Mucosa of stomach (tissue), 1 donor: Measurements from ENCODE around the gene CLDN8.

Experiments used
- H3K27me3 ChIP-seq: one replicate; pipeline ENCODE4 v1.7.0; 2013; ENCODE audit warnings: mild to moderate bottlenecking, low read length; ENCODE audit not compliant: control insufficient read depth, insufficient read depth
- H3K36me3 ChIP-seq: one replicate; pipeline ENCODE4 v1.7.0; 2013; ENCODE audit warnings: low read length; ENCODE audit not compliant: control insufficient read depth, insufficient read depth
- H3K4me1 ChIP-seq: one replicate; pipeline ENCODE4 v1.7.0; 2013; ENCODE audit warnings: mild to moderate bottlenecking, low read length; ENCODE audit not compliant: control insufficient read depth, insufficient read depth
- H3K4me3 ChIP-seq: one replicate; pipeline ENCODE4 v1.7.0; 2013; ENCODE audit warnings: low read length
- H3K9ac ChIP-seq: one replicate; pipeline ENCODE4 v1.7.0; 2013; ENCODE audit warnings: mild to moderate bottlenecking, low read length, moderate library complexity
- H3K9me3 ChIP-seq: one replicate; pipeline ENCODE4 v1.7.0; 2013; ENCODE audit warnings: mild to moderate bottlenecking, low read length, moderate library complexity; ENCODE audit not compliant: control insufficient read depth
- donor health status: Pancreatic carcinoma.

Gene CLDN8

DNA sequence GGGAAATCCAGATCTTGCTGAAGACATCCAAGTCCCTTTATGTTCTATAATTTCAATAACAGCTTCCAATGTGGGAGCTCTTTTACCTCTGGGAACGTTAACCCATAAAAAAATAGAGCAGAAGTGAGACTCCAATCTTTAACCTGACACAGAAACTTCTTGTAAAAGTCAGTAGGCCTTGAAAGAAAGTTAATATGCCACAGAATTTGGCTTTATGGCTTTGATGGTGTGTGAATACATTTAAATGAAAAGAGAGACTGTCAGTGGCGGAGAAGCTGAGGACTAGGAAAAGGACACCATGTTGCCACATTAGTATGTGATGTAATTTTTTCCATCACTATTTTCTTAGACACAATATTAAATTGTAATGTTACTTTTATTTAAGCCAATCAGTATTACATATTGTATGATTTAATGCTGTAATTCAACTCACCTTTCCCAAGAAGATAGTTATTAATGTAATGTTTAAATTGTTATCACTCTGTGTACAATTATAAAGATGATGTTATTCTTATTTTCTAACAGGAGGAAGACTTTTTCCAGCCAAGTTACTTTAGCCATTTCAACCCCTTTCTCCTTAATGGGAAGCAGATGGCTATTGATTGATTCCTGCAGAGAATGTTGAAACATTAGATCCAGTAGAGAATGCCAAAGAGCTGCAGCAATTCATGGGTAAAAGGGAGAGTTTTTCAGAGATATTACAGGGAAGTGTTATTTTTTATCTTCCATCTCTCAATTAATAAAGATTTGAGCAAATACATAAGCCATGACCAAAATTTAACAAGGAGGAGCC, 17.5 kb upstream of the CLDN8 start:
- no peaks in the 10 kb centered on the region for H3K9me3 ChIP-seq
- no peak overlapping the region for H3K4me3 ChIP-seq
- no peaks in the 10 kb centered on the region for H3K36me3 ChIP-seq
- H3K4me1 ChIP-seq: no peaks in the 10 kb centered on the region
- H3K27me3 ChIP-seq: no peaks in the 10 kb centered on the region
- no peak overlapping the region for H3K9ac ChIP-seq

DNA sequence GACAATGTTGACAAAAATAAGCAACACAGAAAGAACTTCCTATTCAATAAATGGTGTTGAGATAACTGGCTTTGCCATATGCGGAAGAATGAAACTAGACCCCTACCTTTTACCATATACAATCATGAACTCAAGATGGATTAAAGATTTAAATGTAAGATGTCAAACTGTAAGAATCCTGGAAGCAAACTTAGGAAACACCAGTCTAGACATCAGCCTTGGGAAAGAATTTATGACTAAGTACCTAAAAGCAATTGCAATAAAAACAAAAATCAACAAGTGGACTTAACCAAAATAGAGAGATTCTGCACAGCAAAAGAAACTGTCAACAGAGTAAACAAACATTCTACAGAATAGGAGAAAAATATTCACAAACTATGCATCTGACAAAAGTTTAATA, 16.1 kb upstream of the CLDN8 start:
- Histone ChIP-seq H3K9me3 (no peaks in the 10 kb centered on the region), H3K4me3 (no peak overlapping the region), H3K36me3 (no peaks in the 10 kb centered on the region), H3K9ac (no peak overlapping the region), H3K27me3 (no peaks in the 10 kb centered on the region), H3K4me1 (no peaks in the 10 kb centered on the region)

DNA sequence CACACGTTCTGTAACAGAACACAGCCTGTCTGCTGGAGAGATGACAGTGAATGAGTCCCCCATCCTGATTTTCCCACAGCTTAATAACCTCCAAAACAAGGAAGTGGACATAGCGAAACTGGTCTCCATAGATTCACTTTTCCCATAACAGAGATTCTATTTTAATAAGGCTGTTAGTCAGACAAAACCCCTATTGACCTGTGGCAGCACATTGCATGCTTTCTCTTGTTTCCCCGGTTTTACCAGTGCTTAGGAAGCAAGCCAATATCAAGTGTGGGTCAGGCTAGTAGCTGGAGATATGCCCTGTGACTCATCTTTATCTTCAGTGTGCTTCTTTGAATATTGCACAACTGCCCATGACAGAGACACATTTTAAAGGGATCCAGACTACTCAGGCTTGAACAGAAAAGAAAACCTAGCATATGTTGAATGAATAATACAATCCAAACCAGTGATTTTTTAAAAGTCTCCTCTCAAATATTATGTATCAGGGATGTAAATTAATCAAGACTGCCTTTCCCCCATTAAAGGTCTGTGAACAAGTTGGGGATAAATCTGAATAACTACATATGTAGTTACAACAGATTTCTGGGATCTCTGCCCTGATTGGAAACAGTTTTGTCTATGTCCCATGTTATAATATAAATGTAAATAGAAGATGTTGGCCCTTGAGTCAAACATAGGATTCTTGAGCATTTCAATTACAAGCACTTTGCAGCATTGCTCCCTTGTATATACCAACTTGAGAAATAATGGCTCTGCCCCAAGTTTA, 11.9 kb upstream of the CLDN8 start:
- Histone ChIP-seq H3K4me3 (no peak overlapping the region), H3K9me3 (no peaks in the 10 kb centered on the region), H3K27me3 (no peaks in the 10 kb centered on the region), H3K4me1 (no peaks in the 10 kb centered on the region), H3K9ac (no peak overlapping the region), H3K36me3 (no peaks in the 10 kb centered on the region)

DNA sequence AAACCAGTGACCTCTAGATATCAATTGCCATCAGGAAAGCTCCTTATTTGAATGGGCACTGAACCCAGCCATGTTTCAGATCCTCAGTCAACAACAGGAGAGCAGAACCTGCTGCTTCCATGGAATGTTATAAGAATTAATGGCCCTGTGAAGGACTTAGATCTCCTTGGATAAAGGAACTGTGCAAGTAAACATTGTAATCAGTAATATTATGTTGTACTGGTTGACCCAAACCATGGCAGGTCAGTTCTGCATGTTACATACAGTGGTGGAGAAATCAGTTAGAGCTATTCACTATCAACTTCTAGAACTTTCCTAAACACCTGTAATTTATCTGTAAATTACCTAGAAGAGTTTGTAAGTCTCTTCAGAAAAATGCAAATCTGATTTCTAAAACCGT, 11.2 kb upstream of the CLDN8 start:
- H3K36me3 ChIP-seq: no peaks in the 10 kb centered on the region

DNA sequence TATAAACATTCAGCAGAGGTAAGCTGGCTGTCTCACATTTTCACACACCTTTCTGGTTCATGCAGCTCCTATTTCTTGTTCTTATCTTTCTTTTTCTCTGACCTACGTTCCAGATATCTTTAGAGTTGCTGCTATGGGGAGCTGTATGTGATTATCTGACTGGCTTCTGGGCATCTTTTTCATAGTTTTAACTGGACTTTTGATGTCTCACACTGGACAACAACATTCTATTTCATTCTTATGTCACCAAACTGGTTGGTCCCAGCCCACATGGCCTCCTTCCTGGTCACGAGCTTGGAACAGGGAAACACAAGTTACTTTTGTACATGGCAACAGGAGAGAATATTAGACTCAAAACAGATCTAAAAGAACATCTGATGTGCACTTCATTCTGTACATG, 7.7 kb upstream of the CLDN8 start:
- Histone ChIP-seq H3K9ac (no peak overlapping the region), H3K27me3 (no peaks in the 10 kb centered on the region), H3K36me3 (no peaks in the 10 kb centered on the region), H3K4me1 (no peaks in the 10 kb centered on the region), H3K9me3 (no peaks in the 10 kb centered on the region), H3K4me3 (no peak overlapping the region)

More for the DNA sequence above, 11.2 kb upstream of the CLDN8 start:
- H3K27me3 ChIP-seq: no peaks in the 10 kb centered on the region
- H3K9me3 ChIP-seq: no peaks in the 10 kb centered on the region
- no peaks in the 10 kb centered on the region for H3K4me1 ChIP-seq
- no peak overlapping the region for H3K4me3 ChIP-seq
- H3K9ac ChIP-seq: no peak overlapping the region

DNA sequence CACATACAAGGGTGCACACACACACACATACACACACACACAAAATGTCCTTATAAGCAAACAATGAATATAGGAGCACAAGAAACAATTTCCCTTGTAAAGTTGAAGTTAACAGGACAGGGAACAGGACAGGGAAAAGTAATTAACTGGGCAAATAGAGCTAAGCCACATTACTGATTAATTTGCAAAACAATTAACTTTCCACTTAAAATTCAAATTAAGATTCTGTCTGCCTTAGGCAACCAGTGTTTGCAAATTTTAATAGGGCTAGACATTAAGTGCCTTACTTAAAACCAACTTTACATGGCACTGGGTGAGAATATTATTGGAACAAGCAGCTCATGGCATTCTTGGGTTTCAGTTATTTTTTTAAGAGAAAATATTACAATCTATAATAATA, 6.8 kb upstream of the CLDN8 start:
- H3K9ac ChIP-seq: no peak overlapping the region
- no peaks in the 10 kb centered on the region for H3K9me3 ChIP-seq
- no peaks in the 10 kb centered on the region for H3K27me3 ChIP-seq
- no peak overlapping the region for H3K4me3 ChIP-seq
- no peaks in the 10 kb centered on the region for H3K36me3 ChIP-seq
- H3K4me1 ChIP-seq: no peaks in the 10 kb centered on the region

DNA sequence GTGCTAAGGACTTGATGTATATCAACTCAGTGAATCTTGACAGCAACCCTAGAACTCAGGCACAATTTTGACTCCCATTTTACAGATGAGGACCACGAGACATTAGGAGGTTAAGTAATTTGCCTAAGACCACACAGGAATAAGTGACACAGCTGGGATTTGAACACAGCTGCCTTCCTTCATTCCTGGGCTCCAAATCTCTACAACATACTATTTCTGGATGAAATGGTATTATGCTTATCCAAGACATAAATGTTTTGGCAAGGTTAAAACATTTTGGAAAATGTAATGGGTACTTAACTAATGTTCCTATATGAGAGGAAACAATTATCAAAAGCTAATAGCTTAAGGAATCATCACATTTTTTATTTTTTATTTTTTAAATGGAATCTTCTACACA, 4.8 kb downstream of the CLDN8 start:
- Histone ChIP-seq H3K36me3 (no peaks in the 10 kb centered on the region), H3K4me1 (no peaks in the 10 kb centered on the region), H3K4me3 (no peak overlapping the region), H3K9me3 (no peaks in the 10 kb centered on the region), H3K9ac (no peak overlapping the region), H3K27me3 (no peaks in the 10 kb centered on the region)

DNA sequence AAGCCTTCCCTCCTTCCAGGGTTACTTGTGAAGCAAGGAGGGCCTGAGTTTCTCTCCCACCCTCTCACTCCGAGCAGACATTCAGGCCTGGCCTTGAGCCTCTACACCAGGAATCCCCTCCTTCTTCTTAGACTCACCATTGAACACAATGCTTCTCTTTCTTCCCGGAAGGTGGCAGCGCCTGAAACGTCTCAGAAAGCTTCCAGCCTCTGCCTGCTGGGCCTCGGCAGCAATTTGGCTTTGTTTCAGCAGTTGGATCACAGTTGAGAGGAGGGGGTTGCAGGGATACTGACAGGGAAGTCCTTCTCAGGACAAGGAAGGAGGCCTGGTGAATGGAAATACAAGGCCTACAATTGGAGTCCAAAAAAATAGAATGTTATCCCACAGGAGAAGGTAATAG, 6.3 kb downstream of the CLDN8 start:
- H3K4me1 ChIP-seq: no peaks in the 10 kb centered on the region
- H3K36me3 ChIP-seq: no peaks in the 10 kb centered on the region
- no peak overlapping the region for H3K9ac ChIP-seq
- H3K9me3 ChIP-seq: no peaks in the 10 kb centered on the region
- H3K4me3 ChIP-seq: no peak overlapping the region
- no peaks in the 10 kb centered on the region for H3K27me3 ChIP-seq

DNA sequence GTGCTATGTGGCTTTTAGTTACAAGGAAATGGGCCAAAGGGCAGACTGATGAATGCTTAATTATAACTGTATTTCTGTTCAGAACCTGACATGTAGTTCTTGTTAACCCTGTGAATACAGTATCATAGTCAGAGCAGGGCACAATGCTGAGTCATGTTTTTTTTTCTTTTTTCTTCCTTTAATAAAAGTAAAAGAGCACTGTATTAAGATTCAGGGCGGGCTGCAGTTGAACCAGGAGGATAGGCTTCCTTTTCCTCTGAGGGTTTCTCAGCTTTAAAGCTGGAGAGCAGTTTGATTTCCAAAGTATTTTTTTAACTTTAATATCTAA, 8.7 kb downstream of the CLDN8 start:
- Histone ChIP-seq H3K4me3 (no peak overlapping the region), H3K4me1 (no peaks in the 10 kb centered on the region), H3K9me3 (no peaks in the 10 kb centered on the region), H3K36me3 (no peaks in the 10 kb centered on the region), H3K27me3 (no peaks in the 10 kb centered on the region), H3K9ac (no peak overlapping the region)

DNA sequence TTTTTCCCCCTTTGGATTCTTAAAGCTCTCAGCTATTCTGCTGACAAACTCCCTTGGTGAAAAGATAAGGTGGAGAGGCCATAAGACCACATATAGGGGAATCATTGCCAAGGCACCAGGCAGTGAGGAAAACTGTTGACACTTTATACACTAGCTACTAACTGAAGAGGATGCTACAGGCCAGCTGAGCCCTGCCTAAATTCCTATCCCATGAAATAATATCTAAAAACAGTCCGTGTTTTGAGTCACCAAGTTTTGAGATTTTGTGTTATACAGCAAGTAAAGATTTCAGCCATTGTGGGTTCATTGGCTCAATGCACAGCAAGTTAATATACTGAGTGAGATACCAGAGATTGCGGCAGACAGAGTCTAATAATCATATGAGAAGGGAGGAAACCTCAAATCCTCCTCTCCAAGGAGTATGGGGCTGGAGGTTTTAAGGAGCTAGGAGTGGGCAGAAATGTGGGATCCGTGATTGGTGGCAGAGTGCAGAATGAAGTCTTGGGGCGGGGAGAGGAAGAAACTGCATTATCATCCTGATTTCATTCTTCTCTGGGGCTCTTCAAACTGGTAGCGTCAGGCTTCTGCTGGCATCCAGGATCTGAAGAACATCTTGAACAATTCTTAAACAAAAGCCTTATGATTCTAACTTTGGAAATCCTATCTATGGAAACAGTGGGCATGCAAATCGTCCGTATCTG, 9.2 kb downstream of the CLDN8 start:
- Histone ChIP-seq H3K36me3 (no peaks in the 10 kb centered on the region), H3K4me1 (no peaks in the 10 kb centered on the region), H3K9ac (no peak overlapping the region), H3K27me3 (no peaks in the 10 kb centered on the region), H3K4me3 (no peak overlapping the region), H3K9me3 (no peaks in the 10 kb centered on the region)

DNA sequence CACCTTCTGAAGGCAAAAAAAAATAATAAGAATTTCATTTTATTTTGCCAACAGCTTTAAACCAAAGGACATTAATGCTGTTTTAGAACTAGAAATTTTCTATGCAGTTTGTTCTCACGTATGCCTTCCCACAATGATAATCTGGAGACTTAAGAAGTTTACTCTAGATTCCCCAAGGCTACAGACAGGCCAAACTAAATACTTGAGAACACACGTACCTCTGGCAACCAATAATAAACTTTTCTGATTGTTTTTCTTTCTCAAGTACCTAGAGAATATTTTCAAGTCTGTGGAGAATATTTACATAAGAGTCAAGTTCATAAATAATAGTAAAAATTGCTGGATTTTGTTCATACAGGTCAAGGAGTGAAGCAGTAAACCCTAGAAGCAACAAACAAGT, 15.9 kb downstream of the CLDN8 start:
- Histone ChIP-seq H3K9me3 (no peaks in the 10 kb centered on the region), H3K4me1 (no peaks in the 10 kb centered on the region), H3K4me3 (no peak overlapping the region), H3K27me3 (no peaks in the 10 kb centered on the region), H3K36me3 (no peaks in the 10 kb centered on the region), H3K9ac (no peak overlapping the region)

DNA sequence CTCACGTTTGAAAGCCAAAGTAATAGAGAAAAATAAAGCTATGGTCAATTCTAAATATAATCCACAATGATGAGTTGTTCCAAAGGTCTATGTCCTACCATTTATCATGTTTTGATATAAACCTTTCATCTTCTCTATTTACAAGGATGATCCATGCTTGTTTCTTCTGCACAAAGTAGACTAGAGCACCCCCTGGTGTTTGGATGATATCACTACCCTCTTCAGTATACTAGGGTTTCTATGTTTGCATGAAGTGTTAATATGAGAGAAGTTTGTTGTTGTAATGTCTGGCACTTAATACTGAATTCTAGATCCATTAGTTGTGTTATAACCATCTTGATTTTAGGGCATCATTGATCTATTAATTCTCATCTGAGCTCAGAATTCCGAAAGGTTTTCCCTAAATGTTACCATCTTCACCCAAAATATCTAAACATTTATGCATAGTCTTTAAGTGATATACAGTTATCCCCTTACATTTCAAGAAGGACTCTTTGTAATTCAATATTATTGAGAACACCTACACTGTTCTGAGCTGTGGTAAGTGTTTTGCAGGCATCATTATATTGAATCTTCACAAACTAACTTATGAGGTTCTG, 21.1 kb downstream of the CLDN8 start:
- no peak overlapping the region for H3K4me3 ChIP-seq
- H3K9ac ChIP-seq: no peak overlapping the region
- H3K4me1 ChIP-seq: no peaks in the 10 kb centered on the region
- H3K9me3 ChIP-seq: no peaks in the 10 kb centered on the region
- H3K27me3 ChIP-seq: no peaks in the 10 kb centered on the region
- H3K36me3 ChIP-seq: no peaks in the 10 kb centered on the region
